ENCODE data around the gene INIP. TPM values are rescaled to one million over a fixed set of nuclear protein-coding genes. Genes with fewer than 3 reads are reported as not detected.

Gene INIP
- total and polyA plus RNA-seq, 2 experiments from 2014 or later = 18.5 to 33.4 TPM

DNA sequence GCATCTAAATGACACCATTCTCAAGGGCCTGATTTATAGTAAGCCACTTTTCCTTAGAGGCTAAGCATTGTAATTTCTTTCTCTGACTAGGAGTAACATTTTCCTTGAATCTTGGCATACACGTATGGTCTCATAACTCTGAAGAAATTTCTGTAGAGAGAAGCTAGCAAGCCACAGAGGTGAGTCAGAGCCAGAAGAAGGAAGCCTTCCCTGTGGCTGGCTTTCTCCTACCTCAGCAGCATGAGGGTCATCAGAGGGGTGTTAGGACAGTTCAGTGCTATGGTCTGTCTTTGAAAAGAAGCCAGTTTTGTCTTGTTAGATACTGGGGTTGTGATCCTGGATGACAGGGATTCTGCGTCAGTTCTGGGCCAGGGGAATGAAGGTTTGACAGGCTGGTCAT is 35.8 kb upstream of the INIP start:
- WGBS, 2 experiments (ENCODE audit: low coverage in 1 of 2, low lambda C conversion rate in 2 of 2, missing lambda C conversion rate in 2 of 2) = 5 to 14% methylated on average over 2 of the region's 2 CpGs
- H3K79me2 ChIP-seq (ENCODE audit: insufficient read depth) = peaks cover 63% of the 10 kb centered on the region
- TF ChIP-seq EZH2 (IDR thresholded peaks at IDR 0.05; ENCODE audit: insufficient read depth, poor library complexity, severe bottlenecking) (no peak), EZH2phosphoT487 (IDR thresholded peaks at IDR 0.05; ENCODE audit: insufficient read depth, low read depth) (no peak)
- H3K9me2 ChIP-seq (ENCODE audit: insufficient read depth) = no peaks in the 10 kb centered on the region
- no peaks in the 10 kb centered on the region for H4K20me1 ChIP-seq (ENCODE audit: insufficient read depth)
- H3K9me3 ChIP-seq (ENCODE audit: low read depth) = no peaks in the 10 kb centered on the region
- no peaks in the 10 kb centered on the region for H3K36me3 ChIP-seq (ENCODE audit: low read depth)
- H2AFZ ChIP-seq = no peak overlapping the region
- H3K27ac ChIP-seq = peak overlapping the region; percentile 84
- H3K4me3 ChIP-seq = peak overlapping the region; percentile 86; the same call in 1 of the 2 replicates
- peak; percentile 97 for DNase-seq
- in situ Hi-C loops (cut with MboI) = no loop called here
- no peaks in the 10 kb centered on the region for H3K27me3 ChIP-seq (replicated peaks; ENCODE audit: insufficient read depth)
- H3K9ac ChIP-seq = peak overlapping the region; percentile 50
- peaks cover 66% of the 10 kb centered on the region for H3F3A ChIP-seq (ENCODE audit: insufficient read depth)
- peak overlapping the region; percentile 82 for H3K4me2 ChIP-seq (ENCODE audit: unreplicated experiment)
- H3K4me1 ChIP-seq (ENCODE audit: insufficient read depth) = peaks cover 60% of the 10 kb centered on the region

DNA sequence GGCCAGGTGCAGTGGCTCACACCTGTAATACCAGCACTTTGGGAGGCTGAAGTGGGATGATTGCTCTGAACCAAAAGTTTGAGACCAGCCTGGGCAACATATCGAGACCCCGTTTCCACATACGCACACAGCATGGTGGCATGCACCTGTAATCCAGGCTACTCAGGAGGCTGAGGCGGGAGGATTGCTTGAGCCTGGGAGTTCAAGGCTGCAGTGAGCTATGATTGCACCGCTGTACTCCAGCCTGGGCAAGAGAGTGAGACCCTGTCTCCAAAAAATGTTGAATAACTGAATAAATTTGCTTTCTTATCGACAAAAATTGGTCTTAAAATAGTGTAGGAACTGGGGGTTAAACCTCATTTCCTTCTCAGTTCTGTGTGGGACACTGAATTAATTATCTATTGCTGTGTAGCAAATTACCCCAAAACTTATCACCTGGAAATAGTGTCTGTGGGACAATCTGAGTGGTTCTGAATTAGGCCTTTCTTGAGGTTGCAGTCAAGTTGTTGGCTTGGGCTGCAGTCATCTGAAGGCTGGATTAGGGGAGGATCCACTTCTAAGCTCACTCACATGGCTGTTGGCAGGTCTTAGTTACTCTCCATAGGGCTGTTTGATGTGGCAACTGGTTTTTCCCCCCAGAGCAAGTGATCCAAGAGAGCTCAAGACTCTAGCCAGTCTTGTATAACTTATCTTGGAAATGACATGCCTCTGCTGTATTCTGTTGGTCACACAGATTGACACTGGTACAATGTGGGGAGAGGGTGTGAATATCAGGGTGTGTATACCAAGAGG is 34.6 kb upstream of the INIP start:
- peak; percentile 47 for DNase-seq
- WGBS, 2 experiments (ENCODE audit: low coverage in 1 of 2, low lambda C conversion rate in 2 of 2, missing lambda C conversion rate in 2 of 2) = 82% methylated on average over 6 of the region's 6 CpGs
- Histone ChIP-seq H3K27ac (peak overlapping the region; percentile 84), H3K9ac (peak overlapping the region; percentile 84; the same call in 1 of the 2 replicates), H3K9me3 (ENCODE audit: low read depth) (no peaks in the 10 kb centered on the region), H3K27me3 (replicated peaks; ENCODE audit: insufficient read depth) (no peaks in the 10 kb centered on the region), H4K20me1 (ENCODE audit: insufficient read depth) (no peaks in the 10 kb centered on the region), H3K4me1 (ENCODE audit: insufficient read depth) (peaks cover 55% of the 10 kb centered on the region), H3K36me3 (ENCODE audit: low read depth) (no peaks in the 10 kb centered on the region), H3K79me2 (ENCODE audit: insufficient read depth) (peaks cover 51% of the 10 kb centered on the region), H3K4me2 (ENCODE audit: unreplicated experiment) (peak overlapping the region; percentile 82), H3F3A (ENCODE audit: insufficient read depth) (peaks cover 62% of the 10 kb centered on the region), H2AFZ (no peak overlapping the region), H3K9me2 (ENCODE audit: insufficient read depth) (no peaks in the 10 kb centered on the region), H3K4me3 (peak overlapping the region; percentile 86)
- TF ChIP-seq EZH2phosphoT487 (IDR thresholded peaks at IDR 0.05; ENCODE audit: insufficient read depth, low read depth) = no peak
- no peak for TF ChIP-seq EZH2 (IDR thresholded peaks at IDR 0.05; ENCODE audit: insufficient read depth, poor library complexity, severe bottlenecking)
- in situ Hi-C loops (cut with MboI) = no loop called here

DNA sequence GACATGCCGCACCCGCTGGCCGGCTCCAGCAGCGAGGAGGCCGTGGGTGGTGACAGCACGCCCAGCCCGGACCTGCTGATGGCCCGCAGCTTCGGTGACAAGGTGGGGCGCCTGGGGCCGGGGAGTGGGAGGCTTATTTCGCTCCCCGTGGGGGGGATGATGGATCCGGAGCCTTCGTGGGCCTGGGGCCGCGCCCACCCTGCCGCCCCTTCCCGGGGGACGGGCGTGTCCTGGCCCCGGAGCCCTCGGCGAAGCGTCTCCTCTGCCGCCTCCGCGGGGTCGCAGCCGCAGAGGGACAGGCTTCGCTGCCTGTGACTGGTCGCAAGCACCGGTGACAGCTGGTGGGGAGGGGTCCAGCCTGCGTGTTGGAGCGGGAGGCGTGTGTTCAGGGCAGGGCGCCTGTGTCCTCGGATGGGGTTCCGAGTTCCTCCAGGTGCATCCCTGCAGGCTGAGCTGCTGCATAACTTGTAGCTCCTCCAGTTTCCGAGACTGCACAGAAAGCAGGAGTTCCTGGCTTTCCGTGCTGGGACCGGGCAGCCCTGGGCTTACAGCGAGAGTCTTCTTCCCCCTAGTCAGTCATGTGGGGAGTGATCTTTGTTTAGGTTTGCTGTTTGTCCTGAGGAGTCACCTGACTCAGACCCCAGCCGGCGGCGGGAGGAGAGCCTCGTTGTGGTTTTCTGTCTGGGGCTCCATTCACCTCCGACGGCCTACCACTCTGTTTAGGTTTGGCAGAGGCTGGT is 33.3 kb upstream of the INIP start:
- H3K36me3 ChIP-seq (ENCODE audit: low read depth) = no peaks in the 10 kb centered on the region
- H3F3A ChIP-seq (ENCODE audit: insufficient read depth) = peaks cover 51% of the 10 kb centered on the region
- no peaks in the 10 kb centered on the region for H3K9me3 ChIP-seq (ENCODE audit: low read depth)
- peak overlapping the region; percentile 84 for H3K27ac ChIP-seq
- peak; percentile 77 for DNase-seq
- H3K27me3 ChIP-seq (replicated peaks; ENCODE audit: insufficient read depth) = no peaks in the 10 kb centered on the region
- peak overlapping the region; percentile 70 for H2AFZ ChIP-seq
- H3K79me2 ChIP-seq (ENCODE audit: insufficient read depth) = peaks cover 38% of the 10 kb centered on the region
- H3K9ac ChIP-seq = peak overlapping the region; percentile 84
- no peaks in the 10 kb centered on the region for H3K9me2 ChIP-seq (ENCODE audit: insufficient read depth)
- WGBS, 2 experiments (ENCODE audit: low coverage in 1 of 2, low lambda C conversion rate in 2 of 2, missing lambda C conversion rate in 2 of 2) = 2 to 3% methylated on average over 36 to 39 of the region's 49 CpGs
- H3K4me3 ChIP-seq = peak overlapping the region; percentile 86
- peak overlapping the region; percentile 82 for H3K4me2 ChIP-seq (ENCODE audit: unreplicated experiment)
- no peaks in the 10 kb centered on the region for H4K20me1 ChIP-seq (ENCODE audit: insufficient read depth)
- peaks cover 43% of the 10 kb centered on the region for H3K4me1 ChIP-seq (ENCODE audit: insufficient read depth)
- in situ Hi-C loops (cut with MboI) = no loop called here
- no peak for TF ChIP-seq EZH2phosphoT487 (IDR thresholded peaks at IDR 0.05; ENCODE audit: insufficient read depth, low read depth)
- TF ChIP-seq EZH2 (IDR thresholded peaks at IDR 0.05; ENCODE audit: insufficient read depth, poor library complexity, severe bottlenecking) = no peak

DNA sequence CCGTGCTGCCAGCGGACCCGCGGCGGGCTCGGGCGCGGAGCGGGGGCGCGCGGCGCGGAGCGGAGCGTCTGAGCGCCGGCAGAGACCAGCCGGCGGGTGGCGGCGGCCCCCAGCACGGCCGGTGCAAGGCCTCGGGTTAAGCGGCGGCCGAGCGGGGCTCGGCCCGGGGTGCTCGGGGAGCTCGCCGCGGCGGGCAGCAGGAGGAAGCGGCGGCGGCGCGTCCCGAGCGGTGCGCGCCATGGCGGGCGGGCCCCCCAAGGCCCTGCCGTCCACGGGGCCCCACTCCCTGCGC is 32.8 kb upstream of the INIP start:
- H3K4me1 ChIP-seq (ENCODE audit: insufficient read depth) = peaks cover 38% of the 10 kb centered on the region
- peak overlapping the region; percentile 84 for H3K9ac ChIP-seq
- no peaks in the 10 kb centered on the region for H3K9me2 ChIP-seq (ENCODE audit: insufficient read depth)
- no peaks in the 10 kb centered on the region for H3K27me3 ChIP-seq (replicated peaks; ENCODE audit: insufficient read depth)
- H3K9me3 ChIP-seq (ENCODE audit: low read depth) = no peaks in the 10 kb centered on the region
- peak overlapping the region; percentile 82 for H3K4me2 ChIP-seq (ENCODE audit: unreplicated experiment)
- WGBS, 2 experiments (ENCODE audit: low coverage in 1 of 2, low lambda C conversion rate in 2 of 2, missing lambda C conversion rate in 2 of 2) = 0% methylated on average over 8 to 20 of the region's 50 CpGs
- no peak for TF ChIP-seq EZH2 (IDR thresholded peaks at IDR 0.05; ENCODE audit: insufficient read depth, poor library complexity, severe bottlenecking)
- no peak for TF ChIP-seq EZH2phosphoT487 (IDR thresholded peaks at IDR 0.05; ENCODE audit: insufficient read depth, low read depth)
- peak overlapping the region; percentile 86 for H3K4me3 ChIP-seq
- H3K27ac ChIP-seq = peak overlapping the region; percentile 84
- H3K36me3 ChIP-seq (ENCODE audit: low read depth) = no peaks in the 10 kb centered on the region
- peaks cover 46% of the 10 kb centered on the region for H3F3A ChIP-seq (ENCODE audit: insufficient read depth)
- in situ Hi-C loops (cut with MboI) = no loop called here
- H4K20me1 ChIP-seq (ENCODE audit: insufficient read depth) = no peaks in the 10 kb centered on the region
- DNase-seq = no peak
- H3K79me2 ChIP-seq (ENCODE audit: insufficient read depth) = peaks cover 33% of the 10 kb centered on the region
- peak overlapping the region; percentile 70 for H2AFZ ChIP-seq

Measured in GM23248 (cell line).